Erythroblast (primary cell): ENCODE results near the gene THBS1.

Experiments used
- DNase-seq, 2 experiments: peaks; one replicate each; lab custom pipeline; 2025; lab: John Stamatoyannopoulos, UW
- GATA1 ChIP-seq: IDR thresholded peaks from 2 replicates; pipeline ENCODE4 v1.6.1; 2011; ENCODE audit warnings: low read depth, mild to moderate bottlenecking, control low read depth, low read length, moderate library complexity
- POLR2A ChIP-seq: IDR thresholded peaks from 2 replicates; pipeline ENCODE4 v1.6.1; 2011; ENCODE audit warnings: mild to moderate bottlenecking, low read length

THBS1 gene

GRCh38 chr15:39628546-39629257, 47.8 kb downstream of the THBS1 start:
- TF ChIP-seq GATA1 = no peak
- no peak for TF ChIP-seq POLR2A
- DNase-seq = no peak

DNA sequence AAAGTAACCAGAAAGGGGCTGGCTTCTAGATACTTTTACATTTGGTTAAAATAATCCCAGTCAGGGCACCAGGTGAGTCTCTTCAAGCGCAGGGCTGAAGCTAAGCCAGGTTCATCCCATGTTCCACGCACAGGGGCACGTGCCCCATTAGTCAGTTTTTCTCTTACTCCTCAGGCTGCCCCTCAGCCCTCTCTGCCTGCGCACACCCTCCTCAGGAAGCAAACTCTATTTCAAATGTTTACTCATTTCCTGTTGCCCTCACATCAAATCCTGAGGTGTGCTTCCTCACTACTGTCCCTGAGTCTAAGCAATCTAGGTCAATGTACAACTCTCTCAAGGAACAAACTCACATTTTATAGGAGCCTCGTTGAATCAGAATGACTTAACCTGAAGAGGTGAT, 48.5 kb downstream of the THBS1 start:
- no peak for DNase-seq
- TF ChIP-seq POLR2A (no peak), GATA1 (no peak)

GRCh38 chr15:39629906-39630305, 49.0 kb downstream of the THBS1 start:
- TF ChIP-seq GATA1 = no peak
- DNase-seq = no peak

DNA sequence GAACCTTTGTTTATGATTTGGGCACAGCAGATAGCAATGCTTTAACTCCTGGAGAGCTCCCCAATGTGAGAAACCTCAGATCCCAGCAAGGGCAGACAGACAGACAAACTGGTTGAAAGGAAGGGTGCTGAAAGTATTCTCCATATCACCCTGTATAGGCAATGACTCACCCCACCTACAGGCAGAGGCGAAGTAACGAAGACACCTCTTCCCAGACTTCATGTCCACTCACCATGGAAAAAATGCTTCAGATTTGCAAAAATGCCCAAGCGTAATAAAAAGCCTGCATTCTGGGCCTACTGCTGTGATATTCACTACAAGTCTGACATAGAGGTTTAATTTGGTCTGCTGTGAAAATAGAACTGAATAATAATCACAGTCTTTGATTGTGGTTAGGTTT, 50.5 kb downstream of the THBS1 start:
- no peak for DNase-seq
- TF ChIP-seq POLR2A = no peak
- TF ChIP-seq GATA1 = no peak

- no peak for DNase-seq
- no peak for TF ChIP-seq POLR2A
Observed at GRCh38 chr15:39638041-39638440, 57.2 kb downstream of the THBS1 start.

DNA sequence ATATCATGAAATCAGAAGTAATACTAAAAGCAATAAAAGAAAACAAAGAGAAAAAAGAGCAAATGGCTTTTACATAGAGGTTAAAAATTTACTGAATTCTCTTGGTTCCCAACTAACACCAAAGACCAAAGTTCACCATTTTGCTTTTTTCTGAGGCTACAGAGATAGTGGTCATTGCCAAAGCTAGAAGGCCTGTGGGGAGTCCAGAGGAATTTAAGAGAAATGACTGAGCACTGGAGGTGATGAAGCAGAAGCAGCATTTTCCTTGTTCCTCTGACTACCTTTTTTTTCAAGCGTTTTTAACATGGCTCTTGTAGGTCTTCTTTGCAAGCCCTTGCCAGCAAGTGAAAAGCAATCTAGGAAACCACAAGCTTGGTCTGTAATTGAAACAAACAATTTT, 58.2 kb downstream of the THBS1 start:
- TF ChIP-seq POLR2A (no peak), GATA1 (no peak)
- DNase-seq = no peak

GRCh38 chr15:39640665-39641064, 59.8 kb downstream of the THBS1 start:
- TF ChIP-seq POLR2A (no peak), GATA1 (no peak)
- DNase-seq = no peak

GRCh38 chr15:39641191-39641889, 60.5 kb downstream of the THBS1 start:
- DNase-seq = no peak

DNA sequence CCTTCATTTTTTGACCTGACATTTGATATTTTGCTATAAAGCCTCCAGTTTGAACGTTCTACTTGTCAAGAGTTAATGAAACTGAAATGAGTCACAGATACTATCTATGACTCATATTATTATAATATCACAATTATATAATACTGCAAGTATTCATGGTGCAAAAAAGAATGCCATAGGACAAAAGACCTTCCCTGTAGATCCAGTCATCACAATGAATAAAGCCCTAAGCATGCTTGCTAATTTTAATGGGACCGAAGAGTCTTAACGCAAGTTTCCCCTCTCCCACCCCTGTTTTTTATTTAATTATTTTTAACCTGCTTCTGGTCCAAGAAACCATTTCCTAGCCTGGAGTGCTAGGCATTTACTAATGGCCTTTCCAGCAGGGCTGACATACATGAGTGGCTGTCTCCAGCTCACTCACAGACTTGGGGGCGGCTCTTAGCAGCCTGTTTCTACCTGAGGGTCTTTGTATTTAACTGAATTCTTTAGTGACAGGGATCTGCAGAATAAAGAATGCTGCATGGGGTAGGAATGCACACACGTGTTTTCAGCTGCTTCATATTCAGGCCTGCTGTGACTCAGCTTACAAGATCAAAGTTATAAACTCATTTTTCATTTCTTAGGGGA, 61.2 kb downstream of the THBS1 start:
- TF ChIP-seq POLR2A (no peak), GATA1 (no peak)
- no peak for DNase-seq

More at GRCh38 chr15:39641191-39641889, 60.5 kb downstream of the THBS1 start:
- no peak for TF ChIP-seq GATA1
- no peak for TF ChIP-seq POLR2A

- TF ChIP-seq GATA1 (no peak), POLR2A (no peak)
- DNase-seq = no peak
Observed at GRCh38 chr15:39643727-39644126, 62.8 kb downstream of the THBS1 start.

DNA sequence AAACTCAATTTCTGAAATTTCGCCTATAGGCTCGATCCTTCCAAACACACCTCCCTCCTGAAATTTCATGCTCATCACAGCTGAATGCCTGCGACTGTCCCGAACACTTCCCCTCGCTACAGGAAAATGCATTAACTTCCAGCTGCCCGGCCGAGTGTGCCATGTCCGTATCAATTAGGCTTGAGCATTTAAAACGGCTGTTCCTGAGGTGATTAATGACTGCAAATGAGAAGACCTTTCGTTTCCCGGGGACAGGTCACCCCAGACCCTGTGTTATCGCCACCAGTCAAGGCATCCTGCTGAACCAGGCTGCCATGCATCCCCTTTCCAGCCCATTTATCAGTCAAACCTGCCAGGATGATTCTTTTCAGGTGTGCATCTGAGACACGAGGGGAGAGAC, 63.3 kb downstream of the THBS1 start:
- TF ChIP-seq POLR2A (no peak), GATA1 (no peak)
- no peak for DNase-seq

DNA sequence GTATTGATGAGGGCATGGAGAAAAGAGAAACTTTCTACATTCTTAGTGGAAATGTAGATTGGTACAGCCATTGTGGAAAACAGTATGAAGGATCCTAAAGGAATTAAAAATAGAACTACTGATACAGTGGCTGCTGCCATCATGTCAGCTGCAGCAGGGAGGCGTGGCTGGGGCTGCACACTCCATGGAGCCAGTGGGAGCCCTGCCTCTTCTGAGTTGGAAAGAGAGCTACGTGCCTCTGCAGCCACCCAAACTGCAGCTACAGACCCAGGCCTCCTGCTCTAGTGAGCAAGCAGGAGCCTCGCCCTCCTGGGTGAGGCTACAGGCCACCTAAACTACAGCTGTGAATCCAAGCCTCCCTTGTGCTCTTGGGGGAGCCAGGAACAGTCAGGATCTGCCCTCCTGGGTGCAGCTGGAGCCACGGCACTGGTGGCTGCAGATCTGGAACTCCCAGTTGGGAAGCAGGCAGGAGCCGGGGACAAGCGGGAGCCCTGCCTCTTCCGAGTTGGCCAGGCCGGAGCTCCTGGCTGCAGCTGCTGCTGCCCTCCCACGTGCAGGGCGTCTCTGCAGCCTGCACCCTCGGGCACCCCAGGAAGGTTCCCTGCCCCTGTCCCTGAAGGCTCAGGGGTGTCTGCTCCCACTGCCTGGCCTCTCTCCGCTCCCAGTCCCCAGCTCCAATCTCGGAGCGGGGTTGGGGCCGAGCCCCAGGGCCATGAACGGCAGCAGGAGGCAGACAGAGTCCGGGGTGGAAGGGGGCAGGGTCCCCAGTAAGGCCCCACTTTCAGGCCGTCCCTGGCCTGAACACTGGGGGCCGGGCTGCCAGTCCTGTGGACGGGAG, 64.5 kb downstream of the THBS1 start:
- DNase-seq = no peak
- TF ChIP-seq GATA1 (no peak), POLR2A (no peak)

DNA sequence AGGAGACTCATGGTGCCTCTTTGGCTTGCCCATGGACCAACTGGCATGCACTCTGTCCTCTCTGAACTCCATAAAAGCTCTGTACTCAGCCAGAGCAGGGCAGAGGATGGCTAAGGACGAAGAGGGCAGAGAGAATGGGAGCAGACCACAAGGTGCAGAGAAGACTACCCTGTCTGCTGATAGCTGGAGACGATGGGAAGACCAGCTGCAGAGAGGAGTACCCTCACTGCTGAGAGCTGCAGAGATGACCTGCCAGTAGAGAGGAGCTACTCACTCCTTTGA, 65.0 kb downstream of the THBS1 start:
- TF ChIP-seq POLR2A (no peak), GATA1 (no peak)
- no peak for DNase-seq

DNA sequence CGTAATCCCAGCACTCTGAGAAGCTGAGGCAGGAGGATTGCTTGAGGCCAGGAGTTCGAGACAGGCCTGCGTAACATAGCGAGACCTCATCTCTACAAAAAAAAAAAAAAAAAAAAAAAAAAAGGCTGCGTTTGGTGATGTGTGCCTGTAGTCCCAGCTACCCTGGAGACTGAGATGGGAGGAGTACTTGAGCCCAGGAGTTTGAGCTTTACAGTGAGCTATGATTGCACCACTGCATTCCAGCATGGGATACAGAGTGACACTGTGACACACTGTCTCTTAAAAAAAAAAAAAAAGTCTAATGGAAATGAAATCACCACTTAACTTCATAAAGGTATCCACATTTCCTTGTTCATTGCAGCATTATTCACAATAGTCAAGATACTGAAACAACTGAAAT, 65.5 kb downstream of the THBS1 start:
- no peak for DNase-seq
- TF ChIP-seq GATA1 (no peak), POLR2A (no peak)
